SHP77 treated with DMSO at 0.1 percent for 48 hours (cell line): ENCODE measurements around the gene CDH4.

Source experiments
- DNase-seq: peaks from one replicate; lab custom pipeline; 2025; lab: John Stamatoyannopoulos, UW

Gene CDH4

DNA sequence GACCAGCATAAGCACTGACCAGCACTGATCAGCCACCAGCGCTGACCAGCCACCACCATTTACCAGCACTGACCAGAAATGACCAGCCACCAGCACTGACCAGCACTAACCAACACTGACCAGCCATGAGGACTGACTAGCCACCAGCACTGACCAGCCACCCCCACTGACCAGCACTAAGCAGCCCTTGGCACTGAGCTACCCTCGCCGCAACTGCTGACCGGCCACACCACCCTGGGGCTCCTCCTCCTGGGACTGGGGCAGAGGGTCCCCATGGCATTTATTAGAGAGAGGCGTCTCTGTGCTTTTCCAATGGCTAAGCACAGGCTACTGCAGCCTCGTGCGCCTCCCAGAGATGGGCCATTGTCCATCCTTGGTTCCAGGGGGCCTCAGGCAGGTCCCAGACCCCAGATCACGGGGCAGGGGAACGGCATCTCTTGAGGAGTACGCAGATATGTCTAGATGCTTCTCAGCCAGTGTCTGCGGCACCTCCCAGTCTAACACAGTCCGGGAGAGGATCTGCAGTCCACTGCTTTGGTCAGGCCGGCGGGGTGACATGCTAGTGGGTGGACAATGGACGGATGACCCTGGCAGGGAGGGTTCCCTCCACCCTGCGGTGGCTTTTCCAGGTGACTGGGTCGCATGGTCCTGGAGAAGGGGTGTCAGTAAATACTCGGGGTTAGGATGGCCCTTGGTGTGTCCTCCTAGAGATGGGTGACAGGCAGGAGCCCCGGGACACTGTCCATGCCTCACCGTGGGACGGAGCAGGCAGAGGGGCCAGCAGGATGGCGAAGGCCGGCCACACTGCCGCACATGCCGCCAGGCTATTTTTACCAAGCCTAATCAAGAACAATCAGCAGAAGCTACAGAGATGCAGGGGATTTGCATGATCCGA is 645.6 kb downstream of the CDH4 start:
- no peak for DNase-seq

DNA sequence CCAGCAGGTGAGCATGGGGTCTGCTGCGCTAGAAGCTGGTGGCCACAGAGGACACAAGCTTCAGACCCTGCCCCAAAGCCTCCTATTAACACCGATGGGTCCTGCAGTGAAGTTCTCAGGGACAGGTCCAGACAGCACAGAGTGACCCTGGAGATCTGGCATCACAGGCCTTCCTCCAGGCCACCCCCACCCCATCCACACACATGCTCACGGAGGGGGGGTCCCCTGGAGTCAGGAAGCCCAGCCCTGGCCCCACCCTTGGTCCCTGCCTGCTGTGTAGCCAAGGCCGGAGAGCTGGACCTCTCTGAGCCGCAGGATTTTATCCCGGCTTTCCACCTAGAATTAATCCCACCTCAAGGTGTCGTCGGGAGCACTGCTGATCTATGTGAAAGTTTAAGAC is 646.3 kb downstream of the CDH4 start:
- no peak for DNase-seq

GRCh38 chr20:61900011-61900944 is 648.2 kb downstream of the CDH4 start:
- no peak for DNase-seq

DNA sequence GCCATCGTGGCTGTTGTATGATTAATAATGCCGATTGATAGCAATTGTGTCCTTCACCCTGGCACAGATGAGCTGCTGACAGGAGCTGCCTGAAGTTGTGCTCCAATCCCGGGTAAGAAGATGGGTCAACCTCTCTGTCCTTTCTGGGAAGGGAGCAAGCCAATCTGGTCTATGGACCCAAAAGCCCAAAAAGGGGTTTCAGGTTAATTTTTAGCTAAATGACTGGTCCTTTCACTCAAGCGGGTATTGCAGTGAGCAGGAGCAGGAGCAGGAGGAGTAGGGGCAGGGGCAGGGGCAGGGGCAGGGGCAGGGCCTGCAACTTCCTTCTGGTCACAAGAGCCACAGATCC is 648.9 kb downstream of the CDH4 start:
- DNase-seq = no peak

GRCh38 chr20:61901392-61902220 is 649.5 kb downstream of the CDH4 start:
- DNase-seq = no peak

GRCh38 chr20:61902221-61902869 is 650.3 kb downstream of the CDH4 start:
- no peak for DNase-seq

- no peak for DNase-seq
Measured at GRCh38 chr20:61903575-61904340, 651.7 kb downstream of the CDH4 start.

DNA sequence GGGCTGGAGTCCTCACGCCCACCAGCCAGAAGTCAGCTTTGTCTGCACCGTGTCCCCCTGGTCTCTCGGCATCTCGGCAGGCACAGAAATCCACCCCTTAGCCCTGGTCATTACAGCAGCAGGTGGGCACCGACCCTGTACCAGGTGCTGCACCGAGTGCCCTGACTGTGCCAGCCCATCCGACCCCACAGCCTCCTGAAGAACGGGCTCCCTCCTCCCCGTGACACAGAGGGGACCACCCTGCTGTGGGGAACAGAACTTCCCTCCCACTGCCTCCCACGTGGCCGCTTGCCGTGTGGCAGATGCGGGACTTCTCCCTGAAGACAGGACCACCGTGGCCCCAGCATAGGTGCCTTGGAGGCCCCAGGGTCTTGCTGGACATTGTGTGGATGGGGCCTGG is 652.4 kb downstream of the CDH4 start:
- no peak for DNase-seq

- no peak for DNase-seq
Measured at GRCh38 chr20:61905781-61906523, 653.9 kb downstream of the CDH4 start.

DNA sequence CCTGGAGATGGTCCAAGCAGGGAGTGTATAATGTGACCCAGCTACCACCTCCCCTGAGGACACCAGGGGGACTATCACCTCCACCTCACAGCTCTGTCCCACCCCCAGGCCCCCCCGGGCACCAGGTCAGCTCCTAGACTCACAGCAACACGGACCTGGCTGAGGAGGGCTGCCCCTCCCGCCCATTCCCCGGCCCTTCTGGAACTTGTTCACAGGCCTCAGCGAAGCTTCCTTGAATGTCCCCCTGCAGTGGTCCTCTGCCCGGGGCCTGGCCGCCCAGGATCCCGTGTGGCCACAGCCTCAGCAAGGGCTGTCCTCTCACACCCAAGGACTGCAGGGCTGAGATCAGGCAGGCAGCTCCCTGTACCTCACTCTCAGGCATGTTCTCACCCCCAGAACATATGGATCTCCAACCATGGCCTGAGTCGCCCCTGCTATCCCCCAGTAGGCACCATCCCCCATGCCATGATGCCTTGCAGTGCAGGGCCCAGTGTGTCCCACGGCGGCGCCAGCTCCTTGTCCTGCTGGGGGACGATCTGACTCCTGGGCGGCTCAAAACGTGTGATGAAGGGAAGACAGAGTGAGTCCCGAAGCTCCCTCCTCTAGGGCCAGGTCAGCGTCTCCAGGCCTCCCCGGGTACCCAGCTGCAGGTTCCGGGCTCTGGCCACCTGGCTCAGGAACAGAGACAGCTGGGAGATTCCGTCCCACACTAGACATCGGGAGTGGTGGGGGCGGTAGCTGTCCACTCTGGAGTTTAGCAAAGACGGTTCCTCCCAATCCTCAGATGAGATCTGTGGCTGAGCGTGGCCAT is 655.2 kb downstream of the CDH4 start:
- DNase-seq = no peak

DNA sequence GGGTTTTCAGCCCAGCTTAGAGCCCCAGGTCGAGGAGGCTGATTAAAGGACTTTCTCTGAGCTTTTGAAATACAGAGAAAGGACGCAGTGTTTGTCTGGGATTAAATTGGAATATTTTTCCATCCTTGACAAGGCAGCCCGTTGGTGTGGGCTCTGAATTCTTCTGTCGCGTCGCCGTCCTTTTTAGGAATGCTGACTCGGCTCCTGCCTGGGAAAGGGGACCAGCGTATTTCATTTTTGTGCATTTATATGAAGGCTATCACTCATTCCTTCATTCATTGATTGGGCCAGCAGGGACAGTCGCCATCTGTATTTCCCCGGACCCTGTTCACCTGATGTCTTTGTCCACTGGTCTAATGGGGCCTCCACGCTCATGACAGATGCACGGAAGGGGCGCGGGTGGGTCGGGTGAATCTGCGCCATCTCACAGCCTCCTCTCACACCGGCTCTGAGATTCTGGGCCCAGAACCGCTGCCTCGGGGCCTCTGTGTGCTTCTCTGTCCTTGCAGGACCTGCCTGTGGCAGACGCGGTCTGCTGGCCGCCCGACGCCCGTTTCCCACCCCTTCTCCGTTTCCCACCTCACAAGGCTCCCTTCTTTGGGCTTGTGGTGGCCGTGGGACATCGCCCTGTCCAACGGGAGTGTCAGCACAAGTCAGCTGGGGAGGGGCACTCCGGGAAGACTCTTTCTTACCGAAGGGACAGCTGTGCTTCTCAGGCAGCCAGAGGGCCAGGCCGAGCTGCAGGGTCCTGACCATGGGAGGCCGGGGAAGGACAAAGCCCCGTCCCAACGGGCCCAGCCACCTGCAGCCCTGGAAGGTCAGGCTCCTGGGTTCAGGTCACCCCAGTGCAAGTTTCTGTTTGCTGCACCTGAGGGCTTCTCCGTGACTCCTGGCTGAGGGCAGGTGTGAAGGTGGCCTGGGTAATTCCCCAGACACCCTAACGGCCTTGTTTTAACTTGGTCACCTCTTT is 656.3 kb downstream of the CDH4 start:
- DNase-seq = no peak

DNA sequence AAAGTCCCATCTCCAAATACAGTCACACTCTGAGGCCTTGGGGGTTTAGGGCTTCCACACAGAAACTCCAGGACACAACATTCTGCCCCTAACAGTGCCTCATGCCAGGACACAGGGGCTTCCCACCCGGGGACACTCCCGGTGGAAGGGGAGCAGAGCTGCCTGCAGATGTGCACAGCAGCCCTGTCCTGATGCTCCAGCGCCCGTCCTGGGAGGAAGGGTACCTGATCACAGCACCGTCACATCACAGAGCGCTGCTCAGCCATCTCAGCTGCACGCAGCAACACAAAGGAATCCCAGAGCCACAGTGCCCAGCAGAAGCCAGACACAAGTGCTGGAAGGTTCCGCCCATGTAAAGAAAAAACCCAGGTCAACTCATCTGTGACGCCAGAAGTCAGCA is 657.0 kb downstream of the CDH4 start:
- no peak for DNase-seq

- DNase-seq = no peak
Measured at GRCh38 chr20:61909821-61910220, 657.8 kb downstream of the CDH4 start.

DNA sequence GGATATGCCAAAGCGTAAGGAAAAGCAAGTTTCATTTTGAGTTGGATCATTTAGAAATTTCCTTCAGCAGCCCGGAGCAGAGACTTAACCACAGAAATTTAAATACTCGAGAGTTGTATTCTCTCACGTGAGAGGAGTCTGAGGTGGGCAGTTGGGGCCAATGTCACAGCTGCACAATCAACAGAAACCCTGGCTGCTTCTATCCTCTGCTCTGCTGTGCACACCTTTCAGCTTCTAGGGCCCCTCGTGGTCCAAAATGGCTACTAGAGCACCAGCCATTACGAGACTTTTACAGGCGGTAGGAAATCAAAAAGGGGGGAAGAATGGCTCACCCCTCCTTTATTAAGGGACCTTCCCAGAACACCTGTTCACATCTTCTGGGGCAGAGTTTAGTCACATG is 659.8 kb downstream of the CDH4 start:
- no peak for DNase-seq

GRCh38 chr20:61912665-61913422 is 660.8 kb downstream of the CDH4 start:
- no peak for DNase-seq

DNA sequence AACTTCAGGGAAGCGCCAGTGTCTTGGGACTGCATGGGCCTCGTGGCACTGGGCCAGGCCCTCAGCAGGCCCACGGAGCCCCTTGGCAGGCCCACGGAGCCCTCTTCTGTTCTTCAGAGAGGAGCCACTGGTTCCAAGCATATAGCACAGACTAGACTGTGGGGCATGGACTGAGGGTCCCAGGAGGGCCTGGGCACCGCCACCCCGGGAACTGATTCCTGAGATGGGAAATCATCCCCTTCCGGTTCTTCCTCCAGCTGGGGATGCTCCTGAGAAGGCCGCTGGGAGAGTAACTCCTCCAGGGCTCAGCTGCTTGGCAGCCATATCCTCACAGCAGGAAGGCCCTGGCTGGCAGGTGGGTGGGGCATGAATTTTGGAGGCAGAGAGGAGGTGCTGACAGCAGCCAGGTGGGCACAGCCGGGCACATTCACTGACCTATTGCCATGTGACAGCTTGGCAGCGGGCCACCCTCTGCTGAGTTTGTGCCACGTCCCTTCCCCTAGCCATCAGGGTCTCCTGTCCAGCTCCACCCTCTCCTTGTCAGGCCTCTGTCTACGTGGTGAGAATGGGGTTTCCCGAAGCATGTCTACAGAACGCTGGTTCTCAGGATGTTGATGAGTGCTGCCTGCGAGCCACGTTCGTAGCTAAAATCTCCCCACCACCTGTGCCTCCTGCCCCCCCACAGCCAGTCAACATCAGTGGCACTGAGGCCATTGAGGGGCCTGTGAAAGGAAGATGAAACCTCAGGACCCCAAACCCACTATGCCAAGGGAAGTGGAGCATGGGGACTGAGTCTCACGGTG is 661.6 kb downstream of the CDH4 start:
- DNase-seq = no peak
